ENCODE results near the gene NEMF.
"Not testable (repeated sequence)": the region's sequence is repeated elsewhere in the genome, so short reads cannot be mapped to it uniquely, and the experiment has no call there.

Gene NEMF

GRCh38 chr14:49746476-49746875, 106.1 kb downstream of the NEMF start:
- DNase-seq (ENCODE audit: low read depth) = not testable (repeated sequence)

GRCh38 chr14:49745191-49745590, 107.4 kb downstream of the NEMF start:
- DNase-seq (ENCODE audit: low read depth) = no peak

- DNase-seq (ENCODE audit: low read depth) = not testable (repeated sequence)
Measured at GRCh38 chr14:49735669-49736068, 116.9 kb downstream of the NEMF start.

DNA sequence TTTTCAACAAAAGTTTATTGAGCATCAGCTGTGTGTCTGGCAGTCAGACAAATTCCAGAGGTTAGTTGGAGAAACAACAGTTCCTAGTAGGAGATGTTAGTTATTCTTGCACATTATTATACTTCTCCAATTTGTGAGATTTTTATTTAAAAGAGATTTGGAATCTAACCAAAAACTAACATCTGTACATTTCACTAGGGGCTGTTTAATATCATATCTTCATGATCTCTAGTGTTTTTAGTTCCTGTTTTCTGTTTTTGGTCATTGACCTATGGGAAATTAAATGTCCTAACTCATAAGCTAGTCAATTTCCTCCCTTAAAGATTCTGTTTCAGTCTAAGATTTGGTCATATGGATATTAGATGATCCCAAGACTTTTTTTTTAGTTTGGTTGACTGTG, 118.8 kb downstream of the NEMF start:
- no peak for DNase-seq (ENCODE audit: low read depth)

- no peak for DNase-seq (ENCODE audit: low read depth)
Measured at GRCh38 chr14:49732896-49733295, 119.7 kb downstream of the NEMF start.
